Measurements from ENCODE around the gene ZNF318.

ZNF318 gene

GRCh38 chr6:43407296-43407695 lies 37.8 kb upstream of the ZNF318 start:
- DNase-seq (ENCODE audit: low read depth, low spot score) = no peak
- H3K36me3 ChIP-seq (ENCODE audit: insufficient read depth, insufficient read length, low read length) = no peaks in the 10 kb centered on the region
- no peak for TF ChIP-seq SUZ12 (IDR thresholded peaks at IDR 0.05; ENCODE audit: extremely low read depth, insufficient read depth, insufficient read length)
- no peak for TF ChIP-seq ZNF274 (IDR thresholded peaks at IDR 0.05; ENCODE audit: low read depth, low read length)
- TF ChIP-seq YY1 (IDR thresholded peaks at IDR 0.05; ENCODE audit: insufficient read depth, insufficient read length) = no peak
- no peaks in the 10 kb centered on the region for H3K27me3 ChIP-seq (ENCODE audit: insufficient read depth, insufficient read length)
- no peaks in the 10 kb centered on the region for H3K9me3 ChIP-seq (ENCODE audit: insufficient read depth, low read length)
- H3K9ac ChIP-seq (ENCODE audit: insufficient read length, low read depth) = no peak overlapping the region
- H3K4me1 ChIP-seq (ENCODE audit: insufficient read depth, insufficient read length) = no peaks in the 10 kb centered on the region
- no peak overlapping the region for H3K4me3 ChIP-seq (ENCODE audit: insufficient read length, low read depth)

- Histone ChIP-seq H3K4me3 (ENCODE audit: insufficient read length, low read depth) (no peak overlapping the region), H3K9ac (ENCODE audit: insufficient read length, low read depth) (no peak overlapping the region), H3K9me3 (ENCODE audit: insufficient read depth, low read length) (no peaks in the 10 kb centered on the region), H3K27me3 (ENCODE audit: insufficient read depth, insufficient read length) (no peaks in the 10 kb centered on the region), H3K4me1 (ENCODE audit: insufficient read depth, insufficient read length) (no peaks in the 10 kb centered on the region), H3K36me3 (ENCODE audit: insufficient read depth, insufficient read length, low read length) (no peaks in the 10 kb centered on the region)
- no peak for TF ChIP-seq SUZ12 (IDR thresholded peaks at IDR 0.05; ENCODE audit: extremely low read depth, insufficient read depth, insufficient read length)
- no peak for TF ChIP-seq ZNF274 (IDR thresholded peaks at IDR 0.05; ENCODE audit: low read depth, low read length)
- TF ChIP-seq YY1 (IDR thresholded peaks at IDR 0.05; ENCODE audit: insufficient read depth, insufficient read length) = no peak
- no peak for DNase-seq (ENCODE audit: low read depth, low spot score)
Measured at GRCh38 chr6:43405354-43405753, 35.9 kb upstream of the ZNF318 start.

GRCh38 chr6:43402820-43403219 lies 33.4 kb upstream of the ZNF318 start:
- Histone ChIP-seq H3K4me3 (ENCODE audit: insufficient read length, low read depth) (no peak overlapping the region), H3K9me3 (ENCODE audit: insufficient read depth, low read length) (no peaks in the 10 kb centered on the region), H3K36me3 (ENCODE audit: insufficient read depth, insufficient read length, low read length) (no peaks in the 10 kb centered on the region), H3K27me3 (ENCODE audit: insufficient read depth, insufficient read length) (no peaks in the 10 kb centered on the region), H3K4me1 (ENCODE audit: insufficient read depth, insufficient read length) (no peaks in the 10 kb centered on the region), H3K9ac (ENCODE audit: insufficient read length, low read depth) (no peak overlapping the region)
- DNase-seq (ENCODE audit: low read depth, low spot score) = no peak
- TF ChIP-seq SUZ12 (IDR thresholded peaks at IDR 0.05; ENCODE audit: extremely low read depth, insufficient read depth, insufficient read length) (no peak), YY1 (IDR thresholded peaks at IDR 0.05; ENCODE audit: insufficient read depth, insufficient read length) (no peak), ZNF274 (IDR thresholded peaks at IDR 0.05; ENCODE audit: low read depth, low read length) (no peak)

DNA sequence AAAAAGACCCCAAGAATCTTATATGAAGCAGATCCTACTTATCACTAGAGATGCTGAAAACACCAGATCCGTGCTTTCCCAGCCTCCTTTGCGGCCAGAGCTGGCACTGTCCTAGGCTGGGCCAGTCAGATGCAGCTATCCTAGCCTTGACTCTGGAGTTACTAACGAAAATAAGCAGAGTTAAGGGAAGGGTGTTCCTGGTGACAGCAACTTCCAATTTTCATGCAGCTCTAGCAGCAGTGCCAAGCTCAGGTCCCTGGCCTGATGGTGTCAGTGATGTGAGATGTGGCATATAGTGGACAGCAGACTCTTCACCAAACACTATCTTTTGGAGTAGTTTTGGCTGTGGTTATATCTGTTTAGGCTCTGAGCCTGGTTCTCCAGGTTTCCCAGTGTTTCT lies 32.3 kb upstream of the ZNF318 start:
- Histone ChIP-seq H3K4me3 (ENCODE audit: insufficient read length, low read depth) (no peak overlapping the region), H3K9me3 (ENCODE audit: insufficient read depth, low read length) (no peaks in the 10 kb centered on the region), H3K27me3 (ENCODE audit: insufficient read depth, insufficient read length) (no peaks in the 10 kb centered on the region), H3K9ac (ENCODE audit: insufficient read length, low read depth) (no peak overlapping the region), H3K36me3 (ENCODE audit: insufficient read depth, insufficient read length, low read length) (no peaks in the 10 kb centered on the region), H3K4me1 (ENCODE audit: insufficient read depth, insufficient read length) (no peaks in the 10 kb centered on the region)
- DNase-seq (ENCODE audit: low read depth, low spot score) = no peak
- no peak for TF ChIP-seq YY1 (IDR thresholded peaks at IDR 0.05; ENCODE audit: insufficient read depth, insufficient read length)
- no peak for TF ChIP-seq SUZ12 (IDR thresholded peaks at IDR 0.05; ENCODE audit: extremely low read depth, insufficient read depth, insufficient read length)
- no peak for TF ChIP-seq ZNF274 (IDR thresholded peaks at IDR 0.05; ENCODE audit: low read depth, low read length)

GRCh38 chr6:43399932-43400487 lies 30.6 kb upstream of the ZNF318 start:
- no peak overlapping the region for H3K4me3 ChIP-seq (ENCODE audit: insufficient read length, low read depth)
- DNase-seq (ENCODE audit: low read depth, low spot score) = no peak
- H3K9ac ChIP-seq (ENCODE audit: insufficient read length, low read depth) = no peak overlapping the region
- no peak for TF ChIP-seq SUZ12 (IDR thresholded peaks at IDR 0.05; ENCODE audit: extremely low read depth, insufficient read depth, insufficient read length)
- TF ChIP-seq ZNF274 (IDR thresholded peaks at IDR 0.05; ENCODE audit: low read depth, low read length) = no peak
- no peaks in the 10 kb centered on the region for H3K36me3 ChIP-seq (ENCODE audit: insufficient read depth, insufficient read length, low read length)
- H3K9me3 ChIP-seq (ENCODE audit: insufficient read depth, low read length) = no peaks in the 10 kb centered on the region
- no peaks in the 10 kb centered on the region for H3K27me3 ChIP-seq (ENCODE audit: insufficient read depth, insufficient read length)
- H3K4me1 ChIP-seq (ENCODE audit: insufficient read depth, insufficient read length) = no peaks in the 10 kb centered on the region

- H3K27me3 ChIP-seq (ENCODE audit: insufficient read depth, insufficient read length) = no peaks in the 10 kb centered on the region
- H3K4me1 ChIP-seq (ENCODE audit: insufficient read depth, insufficient read length) = no peaks in the 10 kb centered on the region
- H3K4me3 ChIP-seq (ENCODE audit: insufficient read length, low read depth) = no peak overlapping the region
- H3K9me3 ChIP-seq (ENCODE audit: insufficient read depth, low read length) = no peaks in the 10 kb centered on the region
- H3K36me3 ChIP-seq (ENCODE audit: insufficient read depth, insufficient read length, low read length) = no peaks in the 10 kb centered on the region
- no peak overlapping the region for H3K9ac ChIP-seq (ENCODE audit: insufficient read length, low read depth)
- no peak for TF ChIP-seq YY1 (IDR thresholded peaks at IDR 0.05; ENCODE audit: insufficient read depth, insufficient read length)
- no peak for TF ChIP-seq ZNF274 (IDR thresholded peaks at IDR 0.05; ENCODE audit: low read depth, low read length)
- no peak for TF ChIP-seq SUZ12 (IDR thresholded peaks at IDR 0.05; ENCODE audit: extremely low read depth, insufficient read depth, insufficient read length)
- no peak for DNase-seq (ENCODE audit: low read depth, low spot score)
Measured at GRCh38 chr6:43396408-43397149, 27.1 kb upstream of the ZNF318 start.

DNA sequence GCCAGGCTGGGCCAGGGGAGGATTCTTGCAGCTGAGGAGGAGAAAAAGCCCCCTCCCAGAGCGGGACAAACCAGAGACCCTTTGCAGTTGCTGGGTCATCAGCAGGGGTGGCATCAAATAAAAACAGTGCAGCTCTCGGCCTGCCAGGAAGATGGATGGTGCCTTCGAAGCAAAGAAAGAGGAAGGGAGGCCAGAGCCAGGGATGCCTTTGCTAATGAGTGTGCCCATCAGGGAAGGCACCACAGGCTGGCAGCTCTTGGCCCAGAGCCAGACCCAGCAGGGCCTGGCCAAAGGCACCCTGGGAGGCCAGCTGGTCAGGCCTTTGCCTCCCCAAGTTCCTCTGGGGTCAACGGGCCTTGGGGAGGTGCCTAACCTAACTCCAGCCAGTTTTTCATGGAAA lies 26.3 kb upstream of the ZNF318 start:
- H3K4me3 ChIP-seq (ENCODE audit: insufficient read length, low read depth) = no peak overlapping the region
- no peaks in the 10 kb centered on the region for H3K4me1 ChIP-seq (ENCODE audit: insufficient read depth, insufficient read length)
- no peak overlapping the region for H3K9ac ChIP-seq (ENCODE audit: insufficient read length, low read depth)
- H3K36me3 ChIP-seq (ENCODE audit: insufficient read depth, insufficient read length, low read length) = no peaks in the 10 kb centered on the region
- TF ChIP-seq ZNF274 (IDR thresholded peaks at IDR 0.05; ENCODE audit: low read depth, low read length) (no peak), YY1 (IDR thresholded peaks at IDR 0.05; ENCODE audit: insufficient read depth, insufficient read length) (no peak), SUZ12 (IDR thresholded peaks at IDR 0.05; ENCODE audit: extremely low read depth, insufficient read depth, insufficient read length) (no peak)
- no peaks in the 10 kb centered on the region for H3K9me3 ChIP-seq (ENCODE audit: insufficient read depth, low read length)
- DNase-seq (ENCODE audit: low read depth, low spot score) = no peak
- no peaks in the 10 kb centered on the region for H3K27me3 ChIP-seq (ENCODE audit: insufficient read depth, insufficient read length)
